ENCODE measurements around the gene MIOS.
"Not testable (repeated sequence)": the region's sequence is repeated elsewhere in the genome, so short reads cannot be mapped to it uniquely, and the experiment has no call there.

MIOS gene

GRCh38 chr7:7647495-7648036, 80.9 kb downstream of the MIOS start:
- DNase-seq (ENCODE audit: low read depth): no peak

DNA sequence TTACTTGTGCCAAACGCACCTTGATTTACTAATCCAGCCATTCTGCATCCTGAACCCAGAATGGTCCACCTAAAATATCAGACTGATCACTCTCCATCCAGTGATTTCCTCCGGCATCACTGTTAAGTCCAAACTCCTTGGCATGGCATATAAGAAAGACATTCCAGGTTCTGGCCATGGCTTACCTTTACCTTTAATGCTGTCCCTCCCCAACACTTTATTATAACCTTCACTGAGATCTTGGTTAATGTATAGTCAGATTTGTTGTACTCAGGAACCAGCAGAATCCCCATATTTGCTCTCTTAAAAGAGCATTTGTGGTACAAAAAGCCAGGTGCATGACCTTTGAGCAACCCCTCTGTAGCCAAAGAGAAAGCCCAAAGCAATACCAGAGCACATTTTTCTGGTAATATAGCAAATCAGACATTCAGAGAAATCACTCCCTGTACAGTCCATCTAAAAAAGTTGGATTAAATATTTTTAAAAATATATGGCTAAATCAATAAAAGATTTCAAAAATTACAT, 84.1 kb downstream of the MIOS start:
- no peak for DNase-seq (ENCODE audit: low read depth)

- DNase-seq (ENCODE audit: low read depth): no peak
Measured at GRCh38 chr7:7651479-7651878, 84.8 kb downstream of the MIOS start.

DNA sequence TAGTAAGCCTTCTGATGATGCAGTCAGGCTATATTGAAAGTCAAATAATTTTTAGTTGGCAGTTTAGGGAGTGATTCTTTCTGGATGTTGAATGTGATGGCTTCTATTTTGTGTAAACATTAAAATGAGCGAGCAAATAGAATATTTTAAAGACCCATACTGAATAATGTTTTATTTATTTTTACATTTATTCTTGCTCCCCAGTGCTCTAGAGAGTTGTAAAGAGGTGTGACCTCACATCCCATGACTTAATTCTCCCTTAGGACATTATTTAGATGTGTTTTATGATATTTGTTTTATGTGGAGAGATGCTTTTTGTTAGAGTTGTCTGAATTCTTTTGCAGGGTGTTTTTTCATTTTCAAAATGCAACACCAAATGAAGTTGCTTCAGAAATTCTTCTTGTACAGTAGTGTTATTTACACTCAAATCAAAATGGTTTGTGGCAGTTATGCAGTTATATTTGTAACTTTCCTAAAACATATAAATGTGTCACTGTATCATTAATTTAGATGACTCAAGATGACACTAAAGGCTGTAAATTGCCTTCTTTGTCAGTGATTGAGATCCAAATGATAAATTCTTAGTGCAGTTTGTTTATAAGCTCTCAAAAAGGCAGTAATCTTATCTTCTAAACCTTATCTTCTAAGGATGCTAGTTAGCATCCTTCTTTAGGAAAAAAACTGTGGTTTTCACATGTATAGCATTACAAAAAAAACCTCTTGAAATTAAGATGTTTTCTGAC, 86.3 kb downstream of the MIOS start:
- no peak for DNase-seq (ENCODE audit: low read depth)

- no peak for DNase-seq (ENCODE audit: low read depth)
Measured at GRCh38 chr7:7653593-7654187, 87.0 kb downstream of the MIOS start.

DNA sequence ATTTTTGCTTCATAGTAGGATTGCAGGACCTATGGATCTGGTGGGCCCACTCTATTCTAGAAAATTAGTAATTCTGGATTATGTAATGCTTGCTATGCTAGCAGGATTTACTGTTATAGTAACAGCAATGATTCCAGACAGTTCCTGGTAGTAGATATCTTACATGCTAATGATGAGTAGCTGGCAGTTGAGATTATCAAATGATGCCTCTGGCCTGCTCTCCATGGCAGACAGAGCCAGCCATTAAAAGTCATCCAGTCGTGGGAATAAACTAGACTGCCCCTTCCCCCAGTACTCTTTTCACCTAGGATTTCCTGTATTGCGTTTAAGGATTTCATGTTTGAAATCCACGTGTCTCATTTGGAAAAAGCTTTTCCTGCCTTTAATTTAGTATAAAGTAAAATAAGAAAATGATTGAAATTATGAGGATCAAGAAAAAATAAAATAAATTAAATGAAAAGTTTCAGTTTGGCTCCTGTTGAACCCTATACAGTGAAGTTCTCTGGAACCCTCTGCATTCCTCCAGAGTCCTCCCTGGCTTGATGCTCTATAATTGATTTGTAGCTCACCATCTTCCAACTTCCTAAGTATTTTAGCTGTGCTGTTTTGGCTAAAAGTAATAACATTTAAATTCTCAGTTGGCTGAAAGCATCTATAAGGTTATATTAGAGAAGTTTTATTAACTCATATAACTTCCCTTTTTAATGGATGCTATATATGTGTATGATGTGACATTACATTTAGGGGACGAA, 88.5 kb downstream of the MIOS start:
- DNase-seq (ENCODE audit: low read depth): no peak

GRCh38 chr7:7656459-7656858, 89.8 kb downstream of the MIOS start:
- not testable (repeated sequence) for DNase-seq (ENCODE audit: low read depth)
